CD4-positive, alpha-beta T cell (primary cell): Measurements from ENCODE around the gene ZNF532. TPM values are rescaled to one million over a fixed set of nuclear protein-coding genes. Genes with fewer than 3 reads are reported as not detected.

Experiments
- ATAC-seq: fragments of 200-7000 bp; cut with Tn5 transposase; one replicate; pipeline ENCODE4 v1.10.0; 2022; ENCODE audit warnings: mild to moderate bottlenecking; ENCODE audit not compliant: poor library complexity
- CTCF ChIA-PET: fragments of 350-600 bp; sonication (Branson Sonifier 250); formaldehyde crosslinking; loops from one replicate; lab custom pipeline; 2021; ENCODE audit warnings: antibody characterized with exemption, inconsistent platforms; lab: Charles Lee
- POLR2A ChIA-PET: fragments of 350-600 bp; sonication (Branson Sonifier 250); formaldehyde crosslinking; loops from one replicate; lab custom pipeline; 2021; ENCODE audit warnings: antibody characterized with exemption, inconsistent platforms; lab: Charles Lee
- DNase-seq, 14 experiments: peaks; one replicate each; pipeline ENCODE4 v3.0.0-alpha.2; 2013 to 2020; ENCODE audit warnings: mixed read lengths in 2 of 14
- H3K27ac ChIP-seq, 2 donors: one replicate each; pipeline versions ENCODE4 v1.5.1 to v1.7.0; 2013; ENCODE audit warnings: low read length in 2 of 2, low read depth in 1 of 2, mild to moderate bottlenecking in 1 of 2
- H3K27me3 ChIP-seq, 2 experiments: 1 replicate in 1 of 2; 2 replicates in 1 of 2; pipeline versions ENCODE4 v1.6.1 to v1.7.0; 2013; ENCODE audit warnings: low read length in 2 of 2, control low read depth in 1 of 2, mild to moderate bottlenecking in 1 of 2, moderate library complexity in 1 of 2; ENCODE audit not compliant: insufficient read depth in 2 of 2, control insufficient read depth in 1 of 2
- H3K36me3 ChIP-seq: one replicate; pipeline ENCODE4 v1.6.1; 2013; ENCODE audit warnings: low read length, control low read depth; ENCODE audit not compliant: insufficient read depth
- H3K4me1 ChIP-seq: one replicate; pipeline ENCODE4 v1.6.1; 2013; ENCODE audit warnings: low read length, control low read depth; ENCODE audit not compliant: insufficient read depth
- H3K4me3 ChIP-seq: one replicate; pipeline ENCODE4 v1.5.1; 2013; ENCODE audit warnings: mild to moderate bottlenecking, low read length, moderate library complexity
- H3K9me3 ChIP-seq, 2 experiments: 1 replicate in 1 of 2; 2 replicates in 1 of 2; pipeline versions ENCODE4 v1.6.1 to v1.7.0; 2013; ENCODE audit warnings: low read length in 2 of 2, mild to moderate bottlenecking in 2 of 2, control low read depth in 1 of 2, moderate library complexity in 1 of 2; ENCODE audit not compliant: control insufficient read depth in 1 of 2, insufficient read depth in 1 of 2
- H3K27ac Mint-ChIP-seq: one replicate; pipeline ENCODE4 v1.8.0; 2020; ENCODE audit warnings: mixed read lengths
- H3K27me3 Mint-ChIP-seq: one replicate; pipeline ENCODE4 v1.8.0; 2021; ENCODE audit warnings: mixed read lengths
- H3K36me3 Mint-ChIP-seq: one replicate; pipeline ENCODE4 v1.8.0; 2021; ENCODE audit warnings: low read depth, mixed read lengths
- H3K4me1 Mint-ChIP-seq: one replicate; pipeline ENCODE4 v1.8.0; 2021; ENCODE audit warnings: low read depth, mixed read lengths
- H3K4me3 Mint-ChIP-seq: one replicate; pipeline ENCODE4 v1.8.0; 2020; ENCODE audit warnings: mild to moderate bottlenecking, mixed read lengths
- H3K9me3 Mint-ChIP-seq: one replicate; pipeline ENCODE4 v1.8.0; 2020; ENCODE audit warnings: mixed read lengths
- intact Hi-C, 2 experiments: fragments of 100-400 bp; cut with DNase I in 1 of 2; cut with micrococcal nuclease in 1 of 2; formaldehyde crosslinking; loops; one replicate each; pipeline versions ENCODE4 v1.15.1 to v1.9.0; 2023 to 2025; cut with DNase I, micrococcal nuclease
- total RNA-seq, 174 experiments: library from RNA in 2 of 174; stranded (reverse) in 2 of 174; gene quantifications; one replicate each; pipeline ENCODE4 v1.2.3 and lab custom pipeline; 2021 to 2026
- TF ChIP-seq, protein P1 (sequence below): fragments of 200-600 bp; IDR thresholded peaks from one replicate; pipeline ENCODE4 v1.8.0; 2022; ENCODE audit warnings: antibody characterized with exemption, mild to moderate bottlenecking

The ZNF532 gene
- total RNA-seq, 2 experiments from 2014 or later, result 9.8 to 9.9 TPM

DNA sequence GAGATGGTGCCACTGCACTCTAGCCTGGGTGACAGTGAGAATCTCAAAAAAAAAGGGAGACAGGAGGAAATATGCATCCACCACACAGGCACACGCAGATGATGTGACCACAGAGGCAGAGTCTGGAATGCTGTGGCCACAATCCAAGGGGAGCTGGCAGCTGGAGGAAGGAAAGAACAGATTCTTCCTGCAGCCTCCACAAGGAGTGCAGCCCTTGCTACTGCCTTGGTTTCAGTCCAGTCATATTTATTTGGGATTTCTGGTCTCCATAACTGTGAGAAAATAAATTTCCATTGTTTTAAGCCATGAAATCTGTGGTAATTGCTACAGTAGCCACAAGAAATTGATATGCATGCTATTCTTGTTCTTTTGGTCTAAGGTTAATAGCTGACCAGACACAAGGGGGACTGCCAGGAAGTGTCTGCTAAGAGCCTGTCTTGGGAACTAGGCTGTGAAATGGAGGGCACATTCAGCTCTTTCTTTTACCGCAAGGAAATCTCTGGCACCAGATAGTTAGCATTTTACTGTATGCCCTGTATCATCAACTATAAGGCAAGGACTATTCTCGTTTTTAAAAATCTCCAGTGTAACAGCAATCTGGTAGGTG lies 141.9 kb downstream of the ZNF532 start:
- H3K36me3 Mint-ChIP-seq, result no peaks in the 10 kb centered on the region
- ATAC-seq, result no peak
- Histone ChIP-seq H3K27me3 (no peaks in the 10 kb centered on the region), H3K9me3 (no peaks in the 10 kb centered on the region), H3K4me3 (no peak overlapping the region), H3K27ac (no peak overlapping the region), H3K4me1 (no peaks in the 10 kb centered on the region), H3K36me3 (no peaks in the 10 kb centered on the region)
- H3K4me1 Mint-ChIP-seq, result no peaks in the 10 kb centered on the region
- DNase-seq, result no peak
- H3K27me3 Mint-ChIP-seq, result peaks cover 22% of the 10 kb centered on the region
- ChIA-PET POLR2A (no interaction called here), CTCF (no interaction called here)
- no peak overlapping the region for H3K27ac Mint-ChIP-seq
- TF ChIP-seq, protein P1, sequence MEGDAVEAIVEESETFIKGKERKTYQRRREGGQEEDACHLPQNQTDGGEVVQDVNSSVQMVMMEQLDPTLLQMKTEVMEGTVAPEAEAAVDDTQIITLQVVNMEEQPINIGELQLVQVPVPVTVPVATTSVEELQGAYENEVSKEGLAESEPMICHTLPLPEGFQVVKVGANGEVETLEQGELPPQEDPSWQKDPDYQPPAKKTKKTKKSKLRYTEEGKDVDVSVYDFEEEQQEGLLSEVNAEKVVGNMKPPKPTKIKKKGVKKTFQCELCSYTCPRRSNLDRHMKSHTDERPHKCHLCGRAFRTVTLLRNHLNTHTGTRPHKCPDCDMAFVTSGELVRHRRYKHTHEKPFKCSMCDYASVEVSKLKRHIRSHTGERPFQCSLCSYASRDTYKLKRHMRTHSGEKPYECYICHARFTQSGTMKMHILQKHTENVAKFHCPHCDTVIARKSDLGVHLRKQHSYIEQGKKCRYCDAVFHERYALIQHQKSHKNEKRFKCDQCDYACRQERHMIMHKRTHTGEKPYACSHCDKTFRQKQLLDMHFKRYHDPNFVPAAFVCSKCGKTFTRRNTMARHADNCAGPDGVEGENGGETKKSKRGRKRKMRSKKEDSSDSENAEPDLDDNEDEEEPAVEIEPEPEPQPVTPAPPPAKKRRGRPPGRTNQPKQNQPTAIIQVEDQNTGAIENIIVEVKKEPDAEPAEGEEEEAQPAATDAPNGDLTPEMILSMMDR, result no peak
- H3K4me3 Mint-ChIP-seq, result no peak overlapping the region
- intact Hi-C loops, result no loop called here
- no peaks in the 10 kb centered on the region for H3K9me3 Mint-ChIP-seq

DNA sequence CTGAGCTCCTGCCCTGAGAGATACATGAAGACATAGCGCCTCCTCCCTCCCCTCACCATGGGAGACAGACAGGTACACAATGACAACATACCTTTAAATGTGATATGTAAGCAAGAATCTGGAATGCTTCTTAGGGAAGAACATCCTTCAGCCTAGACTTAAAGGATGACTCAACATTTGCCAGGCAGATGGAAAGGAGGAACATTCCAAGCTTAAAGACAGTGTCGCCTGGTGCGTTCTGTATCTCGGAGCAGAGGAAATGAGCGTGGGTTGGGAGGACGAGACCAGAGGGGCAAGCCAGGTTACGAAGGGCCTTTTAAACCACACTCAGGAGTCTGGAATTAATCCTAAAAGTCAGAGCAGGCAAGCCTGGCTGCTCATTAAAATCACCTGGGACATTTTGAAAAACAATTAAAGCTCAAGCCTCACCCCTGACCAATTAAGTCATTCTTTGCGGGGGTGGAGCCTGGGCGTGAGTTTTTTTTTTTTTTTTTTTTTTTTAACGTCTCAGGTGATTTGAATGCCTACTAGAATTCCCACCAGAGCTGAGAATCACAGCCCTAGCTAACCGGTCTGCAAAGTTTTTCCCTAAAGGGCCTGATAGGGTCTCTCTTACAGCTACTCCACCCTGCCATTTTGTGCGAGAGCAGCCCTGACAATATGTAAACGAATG lies 143.8 kb downstream of the ZNF532 start:
- TF ChIP-seq, protein P1, result no peak
- no peaks in the 10 kb centered on the region for H3K36me3 Mint-ChIP-seq
- H3K27me3 Mint-ChIP-seq, result peaks cover 28% of the 10 kb centered on the region
- no peak overlapping the region for H3K27ac Mint-ChIP-seq
- DNase-seq (no peak), ATAC-seq (no peak)
- Histone ChIP-seq H3K4me1 (no peaks in the 10 kb centered on the region), H3K27ac (no peak overlapping the region), H3K27me3 (no peaks in the 10 kb centered on the region), H3K36me3 (no peaks in the 10 kb centered on the region), H3K4me3 (no peak overlapping the region), H3K9me3 (no peaks in the 10 kb centered on the region)
- CTCF ChIA-PET, result interaction anchor here (0.6 kb wide), 1 partner anchor 78 kb away, joined by 4 read pairs; no protein-coding TSS in a partner anchor
- no peaks in the 10 kb centered on the region for H3K4me1 Mint-ChIP-seq
- POLR2A ChIA-PET, result no interaction called here
- intact Hi-C loops, result no loop called here
- no peaks in the 10 kb centered on the region for H3K9me3 Mint-ChIP-seq
- H3K4me3 Mint-ChIP-seq, result no peak overlapping the region

DNA sequence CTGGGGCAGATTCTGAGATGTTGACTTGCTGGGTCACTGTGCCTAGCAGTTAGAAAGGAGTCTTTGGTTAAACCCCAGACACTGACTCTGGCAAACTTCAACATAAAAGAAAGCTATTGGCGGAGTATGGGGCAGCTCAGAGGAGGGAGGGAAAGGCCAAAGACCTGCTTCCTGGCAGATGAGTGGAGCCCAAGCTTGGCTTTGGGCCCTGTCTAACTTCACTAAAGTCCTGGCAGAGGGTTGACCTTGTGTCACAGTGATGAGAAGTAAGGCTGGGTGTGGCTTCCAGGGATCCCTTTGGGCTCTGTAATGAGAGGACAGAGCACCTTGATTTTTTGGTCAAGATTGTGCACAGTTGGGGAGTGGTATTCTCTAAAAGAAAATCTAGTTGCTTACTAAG lies 145.2 kb downstream of the ZNF532 start:
- no peak overlapping the region for H3K27ac ChIP-seq
- CTCF ChIA-PET, result no interaction called here
- POLR2A ChIA-PET, result no interaction called here
- no peaks in the 10 kb centered on the region for H3K36me3 ChIP-seq
- H3K27me3 ChIP-seq, result no peaks in the 10 kb centered on the region
- Mint-ChIP-seq H3K9me3 (no peaks in the 10 kb centered on the region), H3K4me3 (no peak overlapping the region), H3K27ac (no peak overlapping the region), H3K36me3 (no peaks in the 10 kb centered on the region), H3K27me3 (peaks cover 36% of the 10 kb centered on the region), H3K4me1 (no peaks in the 10 kb centered on the region)
- H3K4me1 ChIP-seq, result no peaks in the 10 kb centered on the region
- H3K9me3 ChIP-seq, result no peaks in the 10 kb centered on the region
- intact Hi-C loops, result no loop called here
- TF ChIP-seq, protein P1, result no peak
- ATAC-seq (no peak), DNase-seq (no peak)
- no peak overlapping the region for H3K4me3 ChIP-seq
